IMR-90 (cell line): ENCODE results near the gene TDG. TPM values are rescaled to one million over a fixed set of nuclear protein-coding genes. Genes with fewer than 3 reads are reported as not detected.

Experiments
- ATAC-seq: fragments of 200-7000 bp; cut with Tn5 transposase; 2 replicates; pipeline ENCODE4 v1.9.1; 2020; ENCODE audit warnings: low read depth, mild to moderate bottlenecking, moderate library complexity
- BruUV-seq: library from RNA; stranded (reverse); fragments of 400-500 nt; replicated peaks from 2 replicates; lab custom pipeline; 2021; lab: Mats Ljungman, UMichigan
- CTCF ChIA-PET: fragments of 300-600 bp; formaldehyde crosslinking; extraction: SDS; loops from one replicate; lab custom pipeline; 2021; ENCODE audit warnings: antibody characterized with exemption; lab: Yijun Ruan, JAX
- POLR2A ChIA-PET: fragments of 300-600 bp; sonication (Branson Sonifier 250); formaldehyde crosslinking; loops from one replicate; lab custom pipeline; 2022; ENCODE audit warnings: antibody characterized with exemption; ENCODE audit not compliant: unreplicated experiment; lab: Charles Lee
- DNase-seq: peaks from one replicate; pipeline ENCODE4 v3.0.0; 2013
- H2AFZ ChIP-seq: replicated peaks from 2 replicates; pipeline ENCODE3; 2013; ENCODE audit warnings: low read length, mild to moderate bottlenecking; ENCODE audit not compliant: poor library complexity
- H2AK5ac ChIP-seq: 2 replicates; pipeline ENCODE4 v1.6.1; 2013; ENCODE audit warnings: low read depth, low read length, inconsistent platforms
- H2AK9ac ChIP-seq: replicated peaks from 2 replicates; pipeline ENCODE3; 2013; ENCODE audit warnings: mild to moderate bottlenecking, low read depth, low read length, moderate library complexity; ENCODE audit not compliant: poor library complexity
- H2BK120ac ChIP-seq: 2 replicates; pipeline ENCODE4 v1.6.1; 2013; ENCODE audit warnings: low read depth, low read length, inconsistent platforms
- H2BK15ac ChIP-seq: 3 replicates; pipeline ENCODE4 v1.6.1; 2013; ENCODE audit warnings: low read depth, low read length, inconsistent platforms
- H2BK20ac ChIP-seq: 2 replicates; pipeline ENCODE4 v1.6.1; 2013; ENCODE audit warnings: low read depth, mild to moderate bottlenecking, inconsistent platforms, low read length, moderate library complexity
- H2BK5ac ChIP-seq: 2 replicates; pipeline ENCODE4 v1.6.1; 2013; ENCODE audit warnings: mild to moderate bottlenecking, low read depth, low read length, inconsistent platforms; ENCODE audit not compliant: poor library complexity, severe bottlenecking
- H3K14ac ChIP-seq: replicated peaks from 2 replicates; pipeline ENCODE4 v1.6.1; 2013; ENCODE audit warnings: low read depth, low read length, inconsistent platforms
- H3K18ac ChIP-seq: 2 replicates; pipeline ENCODE4 v1.6.1; 2013; ENCODE audit warnings: low read depth, low read length, control low read depth
- H3K23ac ChIP-seq: 2 replicates; pipeline ENCODE4 v1.6.1; 2013; ENCODE audit warnings: low read depth, low read length, inconsistent platforms
- H3K27ac ChIP-seq: 2 replicates; pipeline ENCODE4 v1.5.1; 2013; ENCODE audit warnings: mild to moderate bottlenecking, control low read depth, low read length; ENCODE audit not compliant: insufficient read depth
- H3K27me3 ChIP-seq: 2 replicates; pipeline ENCODE4 v1.6.1; 2013; ENCODE audit warnings: low read length; ENCODE audit not compliant: control insufficient read depth, insufficient read depth
- H3K36me3 ChIP-seq: 2 replicates; pipeline ENCODE4 v1.6.1; 2013; ENCODE audit warnings: low read length, mixed read lengths; ENCODE audit not compliant: control insufficient read depth, insufficient read depth
- H3K4ac ChIP-seq: 2 replicates; pipeline ENCODE4 v1.6.1; 2013; ENCODE audit warnings: low read depth, low read length, inconsistent platforms
- H3K4me1 ChIP-seq: 2 replicates; pipeline ENCODE4 v1.6.1; 2013; ENCODE audit warnings: low read length, mixed read lengths; ENCODE audit not compliant: control insufficient read depth, insufficient read depth
- H3K4me2 ChIP-seq: 2 replicates; pipeline ENCODE4 v1.6.1; 2013; ENCODE audit warnings: low read depth, mild to moderate bottlenecking, control low read depth, low read length, moderate library complexity
- H3K4me3 ChIP-seq: 2 replicates; pipeline ENCODE4 v1.5.1; 2013; ENCODE audit warnings: low read depth, mild to moderate bottlenecking, control low read depth, low read length, moderate library complexity; ENCODE audit not compliant: insufficient read depth
- H3K56ac ChIP-seq: 2 replicates; pipeline ENCODE4 v1.6.1; 2013; ENCODE audit warnings: low read length, inconsistent platforms; ENCODE audit not compliant: insufficient read depth; ENCODE audit errors: extremely low read depth
- H3K79me1 ChIP-seq, 2 experiments: 2 replicates each; pipeline ENCODE4 v1.6.1; 2013; ENCODE audit warnings: low read length in 2 of 2, inconsistent platforms in 1 of 2, low read depth in 1 of 2
- H3K9ac ChIP-seq: 2 replicates; pipeline ENCODE4 v1.6.1; 2013; ENCODE audit warnings: low read depth, low read length, control low read depth
- H3K9me1 ChIP-seq: 2 replicates; pipeline ENCODE4 v1.6.1; 2013; ENCODE audit warnings: low read length, inconsistent platforms; ENCODE audit not compliant: insufficient read depth
- H3K9me3 ChIP-seq: 2 replicates; pipeline ENCODE4 v1.6.1; 2013; ENCODE audit warnings: low read length; ENCODE audit not compliant: control insufficient read depth, insufficient read depth
- H4K20me1 ChIP-seq: 2 replicates; pipeline ENCODE4 v1.6.1; 2013; ENCODE audit warnings: low read length, inconsistent platforms; ENCODE audit not compliant: insufficient read depth
- H4K5ac ChIP-seq: 2 replicates; pipeline ENCODE4 v1.6.1; 2013; ENCODE audit warnings: mild to moderate bottlenecking, low read depth, low read length, control low read depth
- H4K8ac ChIP-seq, 2 experiments: 2 replicates each; pipeline ENCODE4 v1.6.1; 2013; ENCODE audit warnings: low read depth in 2 of 2, low read length in 2 of 2, control low read depth in 1 of 2, inconsistent platforms in 1 of 2
- H4K91ac ChIP-seq: 2 replicates; pipeline ENCODE4 v1.6.1; 2013; ENCODE audit warnings: low read depth, low read length, inconsistent platforms; ENCODE audit not compliant: insufficient read depth
- CEBPB ChIP-seq: IDR thresholded peaks from 2 replicates; pipeline ENCODE4 v1.6.1; 2012; ENCODE audit warnings: low read depth, low read length, improper control_type of control experiment
- NFE2L2 ChIP-seq: fragments of 150-350 bp; IDR thresholded peaks from 2 replicates; pipeline ENCODE4 v1.6.1; 2016; ENCODE audit warnings: low read depth, mild to moderate bottlenecking, low read length
- WGBS, 2 experiments: methylation state at CpG; one replicate each; pipeline versions ENCODE4 v1.1.5 to v1.1.7; 2013; ENCODE audit warnings: missing lambda C conversion rate in 2 of 2; ENCODE audit not compliant: insufficient read length in 1 of 2; ENCODE audit errors: extremely low coverage in 2 of 2; 5-methylcytosine and 5-hydroxymethylcytosine counted together
- dilution Hi-C: fragments of 300-500 bp; cut with HindIII; formaldehyde crosslinking; loops from one replicate; pipeline ENCODE4 v1.14.3; 2018; ENCODE audit warnings: low sequenced_read_pairs; ENCODE audit not compliant: unreplicated experiment
- in situ Hi-C: fragments of 300-500 bp; cut with MboI; formaldehyde crosslinking; loops from 3 replicates; pipeline ENCODE4 v1.14.3; 2019; ENCODE audit warnings: low sequenced_read_pairs, inconsistent platforms, mixed read lengths
- intact Hi-C: fragments of 100-400 bp; cut with micrococcal nuclease; formaldehyde crosslinking; loops from 2 replicates; pipeline ENCODE4 v1.10.0; 2022
- polyA plus RNA-seq, 3 experiments: library from polyadenylated mRNA; depleted of rRNA; stranded (reverse); fragments of >200 nt; gene quantifications; 2 replicates each; pipeline ENCODE4 v1.2.3, GENCODE V29; 2012; ENCODE audit warnings: low replicate concordance in 1 of 3
- total RNA-seq: library from RNA; depleted of rRNA; stranded (reverse); fragments of >200 nt; gene quantifications from 2 replicates; pipeline ENCODE4 v1.2.3, GENCODE V29; 2012

Gene TDG
- total and polyA plus RNA-seq, 2 of the 4 experiments (the other 2 are of a cell fraction), result 14.0 to 14.7 TPM

DNA sequence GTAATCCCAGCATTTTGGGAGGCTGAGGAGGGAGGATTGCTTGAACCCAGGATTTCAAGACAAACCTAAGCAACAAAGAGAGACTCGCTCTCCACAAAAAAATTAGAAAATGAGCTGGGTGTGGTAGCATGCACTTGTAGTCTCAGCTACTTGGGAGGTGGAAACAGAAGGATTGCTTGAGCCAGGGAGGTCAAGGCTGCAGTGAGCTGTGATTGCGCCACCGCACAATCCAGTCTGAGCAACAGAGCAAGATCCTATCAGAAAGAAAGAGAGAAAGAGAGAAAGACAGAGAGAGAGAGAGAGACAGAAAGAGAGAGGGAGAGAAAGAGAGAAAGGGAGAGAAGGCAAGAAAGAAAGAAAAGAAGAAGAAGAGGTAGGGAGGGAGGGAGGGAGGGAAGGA is 37.0 kb downstream of the TDG start:
- no peak overlapping the region for H3K4me3 ChIP-seq
- H2AK5ac ChIP-seq, result no peak overlapping the region
- intact Hi-C loops, result no loop called here
- H4K20me1 ChIP-seq, result no peaks in the 10 kb centered on the region
- DNase-seq, result no peak
- no peak overlapping the region for H4K5ac ChIP-seq
- in situ Hi-C loops, result no loop called here
- peaks cover 10% of the 10 kb centered on the region for H3K4me1 ChIP-seq
- no peak overlapping the region for H3K4ac ChIP-seq
- no peak overlapping the region for H2BK5ac ChIP-seq
- no peak overlapping the region for H2BK20ac ChIP-seq
- no peak overlapping the region for H2BK120ac ChIP-seq
- ATAC-seq, result no peak
- H3K9me1 ChIP-seq, result peaks cover 3% of the 10 kb centered on the region; the same call in 1 of the 2 replicates
- H3K27ac ChIP-seq, result no peak overlapping the region
- WGBS, 2 experiments, result no CpG with 5 or more reads among the region's 3 CpGs
- no TSS peak for BruUV-seq
- H3K14ac ChIP-seq, result no peak overlapping the region
- H3K23ac ChIP-seq, result no peak overlapping the region
- H3K4me2 ChIP-seq, result no peak overlapping the region
- dilution Hi-C loops, result no loop called here
- TF ChIP-seq CEBPB, result peak; percentile 36; the same call in 1 of the 2 replicates
- TF ChIP-seq NFE2L2, result no peak
- POLR2A ChIA-PET, result interaction anchor here (0.5 kb wide), 1 partner anchor 73 kb away, joined by 3 read pairs; no protein-coding TSS in a partner anchor
- H3K9me3 ChIP-seq, result no peaks in the 10 kb centered on the region
- no peak overlapping the region for H3K9ac ChIP-seq
- no peaks in the 10 kb centered on the region; a peak in 1 of 4 replicates for H3K79me1 ChIP-seq
- H3K18ac ChIP-seq, result no peak overlapping the region
- H2AFZ ChIP-seq, result no peak overlapping the region
- H3K36me3 ChIP-seq, result no peaks in the 10 kb centered on the region
- no peak overlapping the region for H4K8ac ChIP-seq
- CTCF ChIA-PET, result interaction anchor here (0.9 kb wide), 1 partner anchor 73 kb away, joined by 3 read pairs; the partner anchor contains the start of gene HSP90B1
- no peak overlapping the region for H2BK15ac ChIP-seq
- H2AK9ac ChIP-seq, result no peak overlapping the region
- no peak overlapping the region for H4K91ac ChIP-seq
- H3K56ac ChIP-seq, result no peak overlapping the region
- H3K27me3 ChIP-seq, result no peaks in the 10 kb centered on the region
